Measurements from ENCODE around the gene TGM6.
"Not testable (repeated sequence)": the region's sequence is repeated elsewhere in the genome, so short reads cannot be mapped to it uniquely, and the experiment has no call there.

TGM6 gene

GRCh38 chr20:2400290-2400689 is 19.6 kb downstream of the TGM6 start:
- DNase-seq: no peak

DNA sequence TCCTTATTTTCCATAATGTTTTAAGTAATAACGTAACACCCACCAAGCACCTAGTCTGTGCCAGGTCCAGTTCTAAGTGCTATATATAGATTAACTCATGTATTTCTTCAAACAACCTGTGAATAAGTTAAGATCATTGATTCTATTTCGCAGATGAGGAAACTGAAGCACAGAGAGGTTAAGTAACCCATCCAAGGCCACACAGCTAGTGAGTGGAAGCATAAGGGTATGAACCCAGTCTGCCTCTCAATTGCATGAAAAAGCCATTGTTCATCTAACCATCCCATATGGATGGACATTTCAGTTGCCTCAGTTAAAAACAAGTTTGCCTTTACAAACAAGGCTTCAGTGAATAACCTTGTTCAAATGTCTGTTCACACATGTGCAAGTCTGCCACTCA is 20.8 kb downstream of the TGM6 start:
- no peak for DNase-seq

GRCh38 chr20:2402271-2402980 is 21.7 kb downstream of the TGM6 start:
- peak; percentile 55 for DNase-seq

- no peak for DNase-seq
These were observed 22.8 kb downstream of the TGM6 start for GRCh38 chr20:2403291-2404052.

DNA sequence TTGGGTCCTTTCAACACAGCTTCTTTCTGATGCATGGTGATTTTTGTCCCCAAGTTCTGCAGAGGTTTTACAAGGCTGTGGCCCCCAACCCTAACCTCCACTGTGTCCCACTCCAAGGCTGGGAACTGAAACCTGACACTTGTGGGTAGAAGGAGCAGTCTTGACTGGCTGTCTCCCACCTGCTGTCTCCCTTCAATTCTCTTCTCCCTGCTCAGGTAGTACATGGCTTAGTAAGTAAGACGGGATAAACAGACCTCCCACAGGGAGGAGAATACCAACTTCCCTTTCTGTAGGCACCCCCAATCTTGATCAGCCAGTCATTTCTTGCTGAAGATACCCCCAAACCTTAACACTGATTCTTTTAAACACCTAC is 25.0 kb downstream of the TGM6 start:
- DNase-seq: no peak

- DNase-seq: not testable (repeated sequence)
These were observed 26.7 kb downstream of the TGM6 start for GRCh38 chr20:2407355-2407754.

GRCh38 chr20:2408111-2408510 is 27.4 kb downstream of the TGM6 start:
- DNase-seq: no peak

- DNase-seq: no peak
These were observed 36.0 kb downstream of the TGM6 start for GRCh38 chr20:2416541-2417212.

- DNase-seq: no peak
These were observed 36.5 kb downstream of the TGM6 start for GRCh38 chr20:2417213-2417541.

DNA sequence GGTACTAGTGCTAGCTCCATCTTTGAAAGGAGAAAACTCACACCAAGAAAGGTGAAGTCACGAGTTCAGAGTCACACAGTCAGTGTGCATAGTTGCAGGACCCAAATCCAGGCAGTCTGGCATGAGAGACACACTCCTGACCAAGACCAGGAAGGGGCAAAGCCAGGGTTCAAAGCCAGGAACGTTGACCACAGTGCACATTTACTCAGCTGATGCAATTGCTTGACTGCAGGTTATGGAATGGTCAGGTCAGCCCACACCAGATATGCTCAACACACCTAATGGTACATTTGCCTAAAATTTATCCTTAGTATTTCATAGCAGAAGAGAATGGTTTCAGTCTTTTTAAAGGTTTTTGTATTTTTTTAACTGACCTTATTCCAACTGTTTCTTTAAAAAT is 37.7 kb downstream of the TGM6 start:
- no peak for DNase-seq

DNA sequence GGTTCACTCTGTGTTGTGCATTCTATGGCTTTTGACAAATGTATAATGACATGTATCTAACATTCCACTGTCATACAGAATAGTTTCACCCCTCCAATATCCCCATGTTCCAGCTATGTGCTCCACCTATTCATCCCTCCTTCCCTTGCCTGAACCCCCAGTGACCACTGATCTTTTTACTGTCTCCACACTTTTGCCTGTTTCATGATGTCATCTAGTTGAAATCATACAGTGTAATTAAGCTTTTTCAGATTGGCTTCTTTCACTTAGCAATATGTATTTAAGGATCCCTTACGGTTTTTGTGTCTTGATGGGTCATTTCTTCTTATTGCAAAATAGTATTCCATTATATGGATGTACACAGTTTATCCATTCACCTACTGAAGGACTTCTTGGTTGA is 39.8 kb downstream of the TGM6 start:
- no peak for DNase-seq

DNA sequence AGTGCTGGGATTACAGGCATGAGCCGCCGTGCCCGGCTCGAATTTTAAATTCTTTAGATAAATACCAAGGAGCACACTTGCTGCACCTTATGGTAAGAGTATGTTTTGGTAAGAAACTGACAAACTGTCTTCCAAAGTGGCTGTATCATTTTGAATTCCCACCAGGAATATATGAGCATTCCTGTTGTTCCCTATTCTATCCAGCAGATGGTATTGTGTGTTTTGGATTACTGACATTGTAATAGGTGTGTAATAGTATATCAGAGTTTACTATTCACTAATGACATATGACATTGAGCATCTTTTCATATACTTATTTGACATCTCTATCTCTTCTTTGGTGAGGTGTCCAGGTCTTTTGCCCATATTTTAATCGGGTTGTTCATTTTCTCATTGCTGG is 40.5 kb downstream of the TGM6 start:
- no peak for DNase-seq

GRCh38 chr20:2429051-2429450 is 48.4 kb downstream of the TGM6 start:
- DNase-seq: no peak

GRCh38 chr20:2430538-2430937 is 49.8 kb downstream of the TGM6 start:
- DNase-seq: no peak

DNA sequence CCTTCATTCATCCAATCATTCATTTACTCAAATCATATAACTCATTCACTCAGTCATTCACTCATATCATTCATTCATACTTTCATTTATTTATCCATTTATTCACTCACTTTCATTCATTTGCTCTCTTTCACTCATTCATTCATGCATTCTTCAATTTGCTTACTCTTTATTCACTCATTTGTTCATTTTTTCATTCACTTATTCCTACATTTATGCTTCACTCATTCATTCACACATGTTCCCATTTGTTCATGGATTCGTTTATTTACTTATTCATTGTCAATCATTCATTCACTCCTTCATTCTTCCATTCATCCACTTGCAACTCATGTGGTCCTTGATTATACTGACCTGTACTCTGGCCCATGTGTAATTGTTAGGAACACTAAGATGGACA is 50.5 kb downstream of the TGM6 start:
- no peak for DNase-seq

DNA sequence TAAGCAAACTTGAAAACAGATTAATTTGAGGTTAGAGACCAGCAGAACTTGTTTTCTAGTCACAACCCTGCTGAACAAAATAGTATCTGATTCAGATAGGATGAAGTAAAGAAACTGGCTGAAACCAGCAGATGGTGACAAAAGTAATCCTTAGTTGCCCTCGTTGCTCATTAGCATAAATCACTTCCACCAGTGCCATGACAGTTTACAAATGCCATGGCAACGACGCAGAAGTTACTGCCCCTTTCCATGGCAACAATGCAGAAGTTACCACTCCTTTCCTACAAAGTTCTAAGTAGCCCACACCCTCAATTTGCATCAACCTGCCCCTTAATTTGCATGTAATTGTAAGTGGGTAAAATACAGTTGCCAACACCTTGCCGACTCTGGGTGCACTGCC is 66.1 kb downstream of the TGM6 start:
- no peak for DNase-seq

DNA sequence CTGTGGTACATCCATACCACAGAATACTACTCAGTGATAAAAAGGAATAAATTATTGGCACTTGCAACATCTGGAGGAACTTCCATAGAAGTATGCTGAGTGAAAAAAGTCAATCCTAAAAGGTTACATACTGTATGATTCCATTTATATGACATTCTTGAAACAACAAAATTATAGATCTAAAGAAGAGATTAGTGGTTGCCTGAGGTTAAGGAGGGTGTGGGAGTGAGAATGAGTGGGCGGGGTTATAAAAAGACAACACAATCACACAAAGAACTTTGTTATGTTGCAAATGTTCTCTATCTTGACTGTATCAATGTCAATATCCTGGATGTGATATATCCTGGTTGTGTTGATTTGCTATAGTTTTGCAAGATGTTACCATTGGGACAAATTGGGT is 68.7 kb downstream of the TGM6 start:
- DNase-seq: no peak

DNA sequence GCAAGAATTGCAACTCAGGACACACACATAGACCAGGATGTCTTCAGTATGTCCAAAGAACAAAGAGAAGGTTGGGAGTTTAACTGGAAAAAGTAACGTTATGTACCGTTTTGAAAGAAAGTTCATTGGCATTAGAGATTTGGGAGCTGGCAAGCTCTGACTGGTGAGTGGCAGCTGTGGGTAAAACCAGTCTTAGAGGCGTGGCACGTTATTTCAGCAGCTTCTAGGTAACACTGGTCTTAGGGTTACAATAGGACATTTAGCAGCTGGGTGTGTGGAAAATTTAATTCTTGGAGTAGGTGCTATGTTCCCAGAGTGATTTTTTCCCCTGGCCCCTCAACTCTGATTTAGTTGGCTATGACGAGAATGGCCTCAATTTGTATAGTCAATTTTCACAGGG is 70.7 kb downstream of the TGM6 start:
- no peak for DNase-seq

DNA sequence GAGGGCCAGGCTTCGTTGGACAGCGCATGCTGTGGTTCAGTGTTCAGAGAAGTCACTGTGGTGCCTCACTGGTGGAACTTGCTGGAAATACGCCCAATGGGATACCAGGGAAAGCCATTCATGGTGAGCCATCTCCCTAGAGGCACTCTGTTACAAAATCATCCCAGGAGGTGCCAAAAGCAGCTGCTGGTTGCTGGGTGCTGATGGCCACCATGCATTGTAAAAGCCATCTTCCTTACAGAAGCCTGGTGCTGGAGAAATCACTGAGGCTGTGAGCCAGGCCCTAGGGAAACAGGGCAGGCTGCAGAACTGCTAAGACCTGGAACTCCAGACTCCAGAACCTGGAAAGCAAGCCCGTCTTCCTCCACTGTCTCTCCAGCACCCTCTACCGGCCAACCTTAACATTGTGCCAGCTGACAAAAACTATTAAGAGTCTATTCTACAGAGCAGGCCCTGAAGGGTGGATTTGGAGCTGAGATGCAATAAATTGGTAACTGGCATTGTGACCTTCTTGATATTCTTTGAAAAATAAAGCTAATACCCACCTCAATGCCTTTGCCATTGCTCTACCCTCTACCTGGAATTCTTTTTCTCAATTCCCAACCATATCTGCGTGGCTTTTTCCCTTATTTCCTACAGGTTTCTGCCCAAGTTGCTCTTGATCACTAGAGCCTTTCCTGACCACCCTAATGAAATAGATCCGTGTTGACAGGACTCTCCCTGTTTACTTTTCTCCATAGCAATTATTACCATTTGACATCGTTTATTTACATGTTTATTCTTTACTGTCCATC is 71.4 kb downstream of the TGM6 start:
- DNase-seq: peak; percentile 83

DNA sequence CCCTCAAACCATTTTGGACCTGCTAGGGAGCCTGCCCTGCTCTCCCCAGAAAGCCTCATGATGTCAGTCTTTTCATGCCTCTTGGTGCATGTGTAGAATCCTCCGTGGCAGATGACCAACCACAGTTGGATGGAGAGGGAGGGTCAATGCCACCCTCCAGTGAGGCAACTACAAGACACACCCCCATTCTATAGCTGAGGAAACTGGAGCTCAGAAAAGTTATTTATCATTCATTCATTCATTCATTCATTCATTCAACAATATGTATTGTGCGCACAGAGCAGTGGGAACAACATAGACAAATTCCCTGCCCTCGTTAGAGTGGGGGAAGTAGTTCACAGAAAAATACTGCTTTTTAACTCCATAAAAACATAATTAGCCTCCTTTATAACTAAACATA is 73.1 kb downstream of the TGM6 start:
- no peak for DNase-seq

GRCh38 chr20:2455771-2456497 is 75.2 kb downstream of the TGM6 start:
- DNase-seq: no peak

- DNase-seq: no peak
These were observed 78.3 kb downstream of the TGM6 start for GRCh38 chr20:2458919-2459499.
